Inferior parietal cortex (tissue), 1 donor: ENCODE measurements around the gene RCOR1.

Source experiments
- DNase-seq: peaks from one replicate; pipeline ENCODE4 v3.0.0-alpha.2; 2016; ENCODE audit errors: extremely low spot score

The RCOR1 gene

DNA sequence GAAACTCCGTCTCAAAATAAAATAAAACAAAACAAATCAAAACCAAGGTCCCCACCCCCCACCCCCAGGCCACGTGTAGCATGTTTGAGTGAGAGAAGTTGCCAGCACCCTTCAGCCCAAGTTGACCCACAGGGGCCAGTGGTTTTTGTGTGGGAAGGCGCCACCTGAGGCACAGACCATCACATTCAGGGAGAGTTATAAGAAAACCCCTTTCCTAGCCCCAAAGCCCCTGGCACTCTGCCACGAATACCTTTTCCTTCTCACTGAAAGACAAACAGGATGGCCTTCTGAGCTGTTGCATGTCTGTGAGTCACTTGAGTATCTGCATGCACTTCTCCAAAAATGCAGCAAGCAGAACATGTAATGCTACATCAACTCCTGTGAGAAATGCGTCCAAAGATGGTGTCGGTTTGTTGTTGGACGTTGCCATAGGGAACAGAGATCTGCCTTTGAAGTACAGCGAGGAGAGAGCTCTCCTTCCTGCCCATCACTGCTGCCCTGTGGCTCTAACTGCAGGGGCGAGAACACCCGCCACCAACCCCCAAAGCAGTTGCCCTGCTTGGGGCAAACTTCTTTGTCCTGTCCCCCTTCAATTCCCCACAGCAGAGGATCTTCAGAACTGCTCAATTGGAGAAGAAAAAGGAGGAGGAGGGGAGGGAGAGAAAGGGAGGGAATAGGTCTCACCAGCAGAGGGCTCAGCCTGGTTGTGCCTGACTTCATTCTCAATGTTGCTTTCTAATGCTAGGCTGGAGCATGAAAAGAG is 182.1 kb downstream of the RCOR1 start:
- peak; percentile 75 for DNase-seq

- DNase-seq = no peak
Measured at GRCh38 chr14:102775855-102776760, 183.7 kb downstream of the RCOR1 start.

DNA sequence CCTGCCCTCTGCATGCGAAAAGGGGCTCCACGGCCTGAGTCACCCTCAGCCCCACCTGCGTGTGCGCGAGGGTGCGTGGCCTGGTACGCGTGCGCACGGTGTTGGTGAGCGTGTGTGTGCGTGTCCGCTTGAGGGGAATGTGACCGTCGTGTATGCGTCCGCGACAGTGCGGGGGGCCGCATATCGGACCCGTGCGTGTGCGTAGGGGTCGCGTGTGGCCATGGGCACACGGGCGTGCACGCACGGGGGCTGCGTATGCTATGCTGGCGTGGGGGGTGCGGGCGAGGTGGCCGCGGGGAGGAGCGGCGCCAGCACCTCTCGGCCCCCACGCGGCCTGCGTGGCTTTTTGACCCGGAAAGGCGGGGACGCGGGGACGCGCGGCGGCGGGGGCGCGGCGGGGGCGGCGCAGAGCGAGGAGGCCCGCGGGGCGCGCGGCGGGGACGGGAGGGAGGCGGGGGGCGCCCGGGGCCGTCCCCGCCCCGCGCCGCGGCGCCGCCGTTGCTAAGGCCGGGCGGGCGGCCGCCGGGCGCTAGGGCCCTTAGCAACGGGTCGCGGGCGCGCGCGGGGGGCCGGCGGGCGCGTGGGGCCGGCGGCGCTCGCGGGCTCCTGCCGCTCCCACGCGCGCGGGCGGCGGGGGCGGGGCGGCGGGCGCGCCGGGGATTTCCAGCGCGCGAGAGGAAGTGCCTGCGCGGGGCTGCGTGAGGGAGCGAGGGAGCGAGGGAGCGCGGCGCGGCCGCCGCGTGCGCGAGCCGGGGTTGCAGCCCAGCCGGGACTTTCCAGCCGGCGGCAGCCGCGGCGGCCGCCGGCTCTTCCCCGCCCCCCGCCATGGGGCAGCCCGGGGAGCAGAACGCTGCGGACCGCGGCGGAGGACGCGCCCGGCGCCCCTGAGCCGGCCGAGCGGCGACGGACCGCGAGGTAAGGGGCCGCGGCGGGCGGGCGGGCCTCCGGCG is 184.6 kb downstream of the RCOR1 start, which contains the start of gene TRAF3:
TSS of gene TRAF3 (plus strand) at position 689 of the 950 bp plus-strand sequence. CDS start 92,753 bp downstream, outside the sequence.
- DNase-seq = no peak

- no peak for DNase-seq
Measured at GRCh38 chr14:102777711-102778337, 185.4 kb downstream of the RCOR1 start.

DNA sequence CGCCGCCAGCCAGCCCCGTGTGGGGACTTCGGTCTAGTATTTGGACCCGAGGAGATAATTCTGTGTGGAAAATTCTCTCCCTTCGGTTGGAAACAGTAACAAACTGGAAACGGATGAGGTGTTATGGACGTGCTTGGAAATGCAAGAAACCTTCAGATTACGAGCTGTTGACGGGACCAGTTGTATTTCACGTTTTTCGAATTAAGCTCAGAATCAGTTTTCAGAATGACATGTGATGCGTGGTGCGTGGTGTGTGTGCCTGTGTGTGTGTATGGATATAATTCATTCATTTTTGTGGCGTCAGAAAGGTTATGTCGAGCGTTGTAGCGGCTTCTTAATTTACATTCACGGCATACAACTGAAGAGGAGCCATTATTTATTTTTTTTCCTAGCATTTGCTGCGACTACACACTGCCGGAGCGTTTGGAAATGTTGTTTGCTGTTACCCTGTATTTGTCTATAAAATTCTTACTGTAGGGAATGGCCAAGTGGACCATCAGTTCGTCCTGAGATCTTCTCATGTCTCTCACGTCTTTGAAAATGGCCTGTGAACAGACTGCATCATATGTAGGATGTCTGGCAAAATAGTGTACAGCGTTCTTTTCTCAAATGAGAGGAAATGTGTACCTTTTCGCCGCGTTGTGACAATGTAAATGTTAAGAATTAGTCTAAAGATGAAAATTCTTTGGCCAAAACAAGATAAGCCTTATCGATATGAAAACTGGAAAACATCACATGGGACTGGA is 186.1 kb downstream of the RCOR1 start:
- DNase-seq = no peak

DNA sequence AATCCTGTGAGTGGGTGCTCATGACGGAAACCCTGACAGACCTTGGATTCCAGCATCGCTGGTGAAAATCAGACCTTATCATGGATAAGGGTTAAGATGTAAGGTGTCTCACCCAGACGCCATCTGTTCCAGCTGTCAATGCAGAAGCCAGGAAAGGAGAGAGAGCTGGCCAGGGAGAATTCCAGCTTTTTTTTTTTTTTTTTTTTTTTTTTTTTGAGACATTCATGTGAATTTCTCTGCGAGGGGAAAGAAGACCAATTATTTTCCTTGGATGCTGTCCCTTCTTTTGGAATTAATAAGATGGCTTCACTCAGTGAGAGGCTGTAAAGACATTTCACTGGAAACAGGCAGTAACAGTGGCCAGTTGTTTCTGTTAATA is 186.6 kb downstream of the RCOR1 start:
- no peak for DNase-seq

DNA sequence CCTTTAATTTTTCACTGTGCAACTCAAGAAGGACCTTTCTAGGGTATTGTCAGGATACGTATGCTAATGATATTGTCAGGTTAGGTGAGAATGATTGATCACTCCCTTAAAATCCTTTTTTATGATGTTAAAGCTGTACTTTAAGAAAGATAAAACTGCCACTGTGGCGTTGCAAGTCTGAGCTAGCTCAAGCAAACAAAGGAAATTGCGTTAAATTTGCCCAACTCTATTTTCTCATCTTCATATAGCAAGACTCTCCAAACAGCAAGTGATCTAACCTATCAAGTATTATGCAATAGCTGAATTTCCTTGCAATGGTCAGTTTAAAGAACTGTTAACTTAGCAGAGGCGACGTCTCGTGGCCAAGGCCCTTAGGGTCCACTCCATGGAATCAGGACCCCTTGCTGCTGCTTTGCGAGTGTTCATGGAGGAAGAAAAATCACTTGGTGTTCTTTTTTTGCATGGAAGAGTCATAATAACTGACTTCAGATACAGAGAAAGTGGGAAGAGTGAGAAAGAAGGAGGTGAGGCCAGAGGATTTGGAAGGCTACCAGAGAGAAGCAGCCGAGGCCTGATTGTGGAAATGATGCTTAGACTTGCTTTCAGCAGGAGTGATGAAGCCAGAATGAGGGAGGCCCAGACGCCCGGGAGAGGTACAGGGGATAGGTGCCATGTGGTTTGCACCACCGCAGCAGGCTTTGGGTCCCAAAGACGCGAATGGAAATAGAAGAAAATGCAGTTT is 187.3 kb downstream of the RCOR1 start:
- no peak for DNase-seq
